RWPE2 (cell line): ENCODE measurements around the gene CAPS.

ENCODE experiments used
- ATAC-seq: fragments of 200-7000 bp; cut with Tn5 transposase; 3 replicates; pipeline ENCODE4 v1.9.1; 2021; ENCODE audit warnings: low read depth
- DNase-seq: peaks from one replicate; pipeline ENCODE4 v3.0.0-alpha.2; 2020; ENCODE audit warnings: low spot score
- H3K27ac ChIP-seq: fragments of 450-650 bp; 2 replicates; pipeline ENCODE4 v1.5.1; 2017; ENCODE audit warnings: mild to moderate bottlenecking; ENCODE audit not compliant: poor library complexity, severe bottlenecking
- H3K27me3 ChIP-seq: fragments of 250-450 bp; sonication (Bioruptor Pico); 2 replicates; pipeline ENCODE4 v1.5.1; 2021; ENCODE audit warnings: mild to moderate bottlenecking, moderate library complexity; ENCODE audit not compliant: insufficient read depth, poor library complexity, severe bottlenecking
- H3K36me3 ChIP-seq: fragments of 250-450 bp; sonication (Bioruptor Pico); 2 replicates; pipeline ENCODE4 v1.5.1; 2020; ENCODE audit warnings: low read depth, mild to moderate bottlenecking, moderate library complexity
- H3K4me1 ChIP-seq: fragments of 250-450 bp; sonication (Bioruptor Pico); 2 replicates; pipeline ENCODE4 v1.5.1; 2021; ENCODE audit warnings: mild to moderate bottlenecking, moderate library complexity; ENCODE audit not compliant: insufficient read depth, poor library complexity, severe bottlenecking
- H3K4me3 ChIP-seq: fragments of 250-450 bp; sonication (Bioruptor Pico); 2 replicates; pipeline ENCODE4 v1.5.1; 2021; ENCODE audit warnings: mild to moderate bottlenecking, moderate library complexity; ENCODE audit not compliant: severe bottlenecking
- H3K9me3 ChIP-seq: fragments of 250-450 bp; sonication (Bioruptor Pico); 2 replicates; pipeline ENCODE4 v1.5.1; 2021; ENCODE audit warnings: mild to moderate bottlenecking, moderate library complexity; ENCODE audit not compliant: severe bottlenecking
- TF ChIP-seq, protein P1 (sequence below): fragments of 450-650 bp; IDR thresholded peaks from one replicate; pipeline ENCODE4 v1.5.1; 2017; ENCODE audit warnings: mild to moderate bottlenecking, moderate library complexity; ENCODE audit not compliant: poor library complexity, severe bottlenecking

Gene CAPS

DNA sequence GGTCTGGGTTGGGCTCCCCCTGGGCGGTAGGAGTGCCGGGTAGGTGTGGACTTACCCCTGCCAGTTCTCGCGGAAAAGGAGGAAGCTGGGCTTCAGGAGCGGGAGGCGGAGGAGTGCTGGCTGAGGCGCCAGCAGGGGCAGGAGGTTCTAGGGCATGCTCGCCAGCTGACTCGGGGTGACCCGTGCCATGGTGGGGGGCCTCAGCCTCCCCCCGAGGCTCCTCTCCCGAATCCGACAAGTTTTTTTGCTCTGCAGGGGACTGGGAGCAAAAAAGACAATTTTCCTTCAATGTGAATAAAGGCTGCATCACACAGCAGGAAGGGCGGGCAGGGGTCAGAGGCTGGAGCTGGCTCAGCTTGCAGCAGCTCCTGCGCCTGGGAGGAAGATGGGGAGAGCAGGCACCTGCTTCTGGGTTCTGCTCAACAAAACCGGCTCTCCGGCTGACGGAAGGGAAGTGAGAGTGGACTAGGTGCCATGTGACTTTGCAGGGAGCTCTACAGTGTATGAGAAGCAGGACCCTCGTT, 37.3 kb downstream of the CAPS start:
- no peak overlapping the region for H3K27ac ChIP-seq
- no peaks in the 10 kb centered on the region for H3K9me3 ChIP-seq
- H3K27me3 ChIP-seq, result no peaks in the 10 kb centered on the region
- DNase-seq (no peak), ATAC-seq (no peak)
- TF ChIP-seq, protein P1, sequence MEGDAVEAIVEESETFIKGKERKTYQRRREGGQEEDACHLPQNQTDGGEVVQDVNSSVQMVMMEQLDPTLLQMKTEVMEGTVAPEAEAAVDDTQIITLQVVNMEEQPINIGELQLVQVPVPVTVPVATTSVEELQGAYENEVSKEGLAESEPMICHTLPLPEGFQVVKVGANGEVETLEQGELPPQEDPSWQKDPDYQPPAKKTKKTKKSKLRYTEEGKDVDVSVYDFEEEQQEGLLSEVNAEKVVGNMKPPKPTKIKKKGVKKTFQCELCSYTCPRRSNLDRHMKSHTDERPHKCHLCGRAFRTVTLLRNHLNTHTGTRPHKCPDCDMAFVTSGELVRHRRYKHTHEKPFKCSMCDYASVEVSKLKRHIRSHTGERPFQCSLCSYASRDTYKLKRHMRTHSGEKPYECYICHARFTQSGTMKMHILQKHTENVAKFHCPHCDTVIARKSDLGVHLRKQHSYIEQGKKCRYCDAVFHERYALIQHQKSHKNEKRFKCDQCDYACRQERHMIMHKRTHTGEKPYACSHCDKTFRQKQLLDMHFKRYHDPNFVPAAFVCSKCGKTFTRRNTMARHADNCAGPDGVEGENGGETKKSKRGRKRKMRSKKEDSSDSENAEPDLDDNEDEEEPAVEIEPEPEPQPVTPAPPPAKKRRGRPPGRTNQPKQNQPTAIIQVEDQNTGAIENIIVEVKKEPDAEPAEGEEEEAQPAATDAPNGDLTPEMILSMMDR, result no peak
- peaks cover 14% of the 10 kb centered on the region for H3K4me1 ChIP-seq
- peaks cover 13% of the 10 kb centered on the region; the same call in 1 of the 2 replicates for H3K36me3 ChIP-seq
- no peak overlapping the region for H3K4me3 ChIP-seq

DNA sequence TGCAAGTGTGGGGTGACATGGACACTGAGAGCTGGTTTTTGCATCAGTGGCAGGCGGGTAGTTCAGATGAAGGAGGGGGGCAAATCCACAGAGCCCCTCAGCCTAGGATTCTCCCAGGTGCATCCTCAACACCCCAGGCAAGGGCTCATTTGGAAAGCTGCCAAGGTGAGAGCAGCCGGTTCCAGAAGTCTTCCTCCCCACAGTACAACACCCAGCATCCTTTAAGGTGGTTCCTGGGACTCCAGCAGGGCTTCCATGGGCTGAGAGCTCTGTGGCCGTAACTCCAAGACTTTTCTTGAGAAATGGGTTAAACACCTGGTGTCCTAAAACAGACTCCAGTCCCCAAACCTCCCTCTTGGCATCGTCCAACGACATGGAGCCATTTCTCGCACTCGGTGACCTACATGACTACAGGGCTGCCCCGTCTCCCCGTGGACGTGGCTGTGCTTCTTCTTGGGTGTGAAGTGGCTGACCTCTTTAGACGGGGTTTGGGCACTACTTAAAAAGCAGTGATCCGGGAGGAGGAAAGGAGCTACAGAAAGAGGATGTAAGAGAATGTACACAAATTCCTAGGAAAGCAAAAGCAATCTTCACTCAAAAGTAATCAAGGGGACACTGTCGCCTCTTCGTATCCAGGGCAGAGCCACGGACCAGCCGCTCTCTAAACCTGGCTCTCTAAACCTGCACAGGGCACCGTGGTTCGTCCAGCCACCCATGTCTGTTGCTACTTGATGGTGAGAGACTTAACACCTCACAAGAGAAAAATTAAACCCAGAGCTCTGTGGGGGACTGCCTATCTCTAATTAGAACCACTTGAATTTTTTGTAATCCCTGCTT, 38.4 kb downstream of the CAPS start:
- Histone ChIP-seq H3K27me3 (no peaks in the 10 kb centered on the region), H3K4me1 (peaks cover 14% of the 10 kb centered on the region), H3K9me3 (no peaks in the 10 kb centered on the region), H3K36me3 (peaks cover 13% of the 10 kb centered on the region; the same call in 1 of the 2 replicates), H3K4me3 (no peak overlapping the region), H3K27ac (no peak overlapping the region)
- TF ChIP-seq, protein P1, result no peak
- DNase-seq, result no peak
- no peak for ATAC-seq

DNA sequence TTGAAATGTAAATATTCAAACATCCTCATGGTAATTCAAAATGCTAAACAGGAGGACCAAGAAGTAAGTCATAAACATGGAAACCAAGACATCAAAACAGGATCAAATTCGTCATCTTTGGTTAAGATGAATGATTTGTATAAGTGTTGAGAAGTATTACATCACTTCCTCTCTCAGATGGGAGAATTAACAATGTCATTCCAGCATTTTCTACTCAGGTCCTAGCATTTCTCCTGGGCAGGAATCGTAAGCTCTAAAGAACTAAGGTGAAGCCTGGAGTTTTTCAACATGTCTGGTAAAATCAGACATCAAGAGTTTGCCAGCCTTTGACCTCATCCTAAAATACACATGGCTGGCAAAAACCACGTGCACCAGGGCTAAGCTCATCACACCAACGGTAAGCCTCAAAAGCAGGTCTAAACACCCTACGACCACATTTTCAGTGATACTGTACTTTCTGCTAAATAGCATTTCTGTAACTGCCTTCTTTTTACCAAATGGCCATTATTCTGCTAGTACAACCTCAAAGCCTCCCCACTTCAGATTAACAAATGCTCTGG, 39.1 kb downstream of the CAPS start:
- peaks cover 13% of the 10 kb centered on the region; the same call in 1 of the 2 replicates for H3K36me3 ChIP-seq
- no peaks in the 10 kb centered on the region for H3K9me3 ChIP-seq
- H3K27me3 ChIP-seq, result no peaks in the 10 kb centered on the region
- no peak overlapping the region for H3K27ac ChIP-seq
- ATAC-seq (no peak), DNase-seq (no peak)
- TF ChIP-seq, protein P1, result no peak
- no peak overlapping the region for H3K4me3 ChIP-seq
- H3K4me1 ChIP-seq, result peaks cover 14% of the 10 kb centered on the region

DNA sequence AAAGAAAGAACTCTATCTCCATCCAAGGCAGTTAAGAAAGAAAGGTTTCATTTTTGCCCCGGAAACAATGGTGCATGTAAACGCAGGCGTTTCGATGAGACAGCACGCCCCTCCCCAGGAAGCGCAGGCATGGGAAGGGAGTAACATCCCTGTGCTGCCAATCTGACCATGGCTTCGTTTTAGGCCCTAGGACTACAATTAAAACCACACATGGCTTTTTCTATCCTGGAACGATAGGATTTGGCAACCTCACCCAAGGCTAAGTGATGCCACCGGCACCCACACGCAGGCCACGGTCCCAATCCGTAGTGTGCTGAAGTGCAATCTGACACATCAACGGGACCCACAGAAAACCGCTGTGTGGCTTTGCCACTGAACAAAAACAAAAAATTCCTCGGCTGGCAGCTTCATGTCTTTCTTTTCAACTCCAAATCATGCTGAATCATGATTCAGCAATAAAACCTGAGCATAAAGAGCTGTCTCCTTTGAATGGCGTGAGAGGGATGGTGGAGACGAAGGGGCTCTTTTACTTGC, 39.7 kb downstream of the CAPS start:
- no peak overlapping the region for H3K27ac ChIP-seq
- no peak for DNase-seq
- no peak overlapping the region for H3K4me3 ChIP-seq
- TF ChIP-seq, protein P1, result no peak
- ATAC-seq, result no peak
- H3K4me1 ChIP-seq, result peaks cover 14% of the 10 kb centered on the region
- no peaks in the 10 kb centered on the region for H3K27me3 ChIP-seq
- H3K36me3 ChIP-seq, result peaks cover 12% of the 10 kb centered on the region; the same call in 1 of the 2 replicates
- H3K9me3 ChIP-seq, result no peaks in the 10 kb centered on the region
